GM21619 (cell line): ENCODE results near the gene NELL1.

Experiments
- ATAC-seq: cut with Tn5 transposase; IDR thresholded peaks from one replicate; pipeline ENCODE4 v1.9.1; 2021; ENCODE audit not compliant: unreplicated experiment

Gene NELL1

GRCh38 chr11:20668131-20668809 lies 1.1 kb upstream of the NELL1 start:
- ATAC-seq: no peak

GRCh38 chr11:20669820-20670684 lies 666 bp downstream of the NELL1 start:
- no peak for ATAC-seq

GRCh38 chr11:20670932-20671403 lies 1.6 kb downstream of the NELL1 start:
- ATAC-seq: no peak

- no peak for ATAC-seq
These were observed 2.6 kb downstream of the NELL1 start for GRCh38 chr11:20671856-20672546.

GRCh38 chr11:20672575-20672974 lies 3.2 kb downstream of the NELL1 start:
- no peak for ATAC-seq

GRCh38 chr11:20676658-20677057 lies 7.3 kb downstream of the NELL1 start:
- no peak for ATAC-seq

GRCh38 chr11:20688761-20689160 lies 19.4 kb downstream of the NELL1 start:
- ATAC-seq: no peak

- ATAC-seq: no peak
These were observed 38.5 kb downstream of the NELL1 start for GRCh38 chr11:20707876-20708275.

GRCh38 chr11:20712912-20713311 lies 43.5 kb downstream of the NELL1 start:
- ATAC-seq: no peak

- no peak for ATAC-seq
These were observed 46.1 kb downstream of the NELL1 start for GRCh38 chr11:20715464-20715863.

- no peak for ATAC-seq
These were observed 46.5 kb downstream of the NELL1 start for GRCh38 chr11:20715931-20716330.

GRCh38 chr11:20719821-20720220 lies 50.4 kb downstream of the NELL1 start:
- no peak for ATAC-seq

- no peak for ATAC-seq
These were observed 54.0 kb downstream of the NELL1 start for GRCh38 chr11:20723366-20723765.

- ATAC-seq: no peak
These were observed 60.3 kb downstream of the NELL1 start for GRCh38 chr11:20729597-20730105.

- no peak for ATAC-seq
These were observed 62.4 kb downstream of the NELL1 start for GRCh38 chr11:20731676-20732215.

GRCh38 chr11:20739107-20739506 lies 69.7 kb downstream of the NELL1 start:
- no peak for ATAC-seq

- ATAC-seq: no peak
These were observed 70.2 kb downstream of the NELL1 start for GRCh38 chr11:20739577-20739976.

- ATAC-seq: no peak
These were observed 85.5 kb downstream of the NELL1 start for GRCh38 chr11:20754933-20755332.

- ATAC-seq: no peak
These were observed 90.2 kb downstream of the NELL1 start for GRCh38 chr11:20759541-20759940.

- no peak for ATAC-seq
These were observed 91.4 kb downstream of the NELL1 start for GRCh38 chr11:20760811-20761210.
